ENCODE data around the gene NUP35. TPM values are rescaled to one million over a fixed set of nuclear protein-coding genes. Genes with fewer than 3 reads are reported as not detected.
A peak's percentile ranks its signal among the peaks of the same experiment; 100 is the strongest.

NUP35 gene
- total and polyA plus RNA-seq, 2 of the 4 experiments (the other 2 are of a cell fraction), result 10.9 to 23.3 TPM

- Histone ChIP-seq H3K14ac (replicated peaks; ENCODE audit: low read depth, low read length) (no peak overlapping the region), H3K9me3 (ENCODE audit: control insufficient read depth, insufficient read depth, low read length) (no peaks in the 10 kb centered on the region), H2BK5ac (ENCODE audit: low read depth, low read length, poor library complexity, severe bottlenecking) (no peak overlapping the region), H3K9me1 (ENCODE audit: insufficient read depth, low read length) (peaks cover 3% of the 10 kb centered on the region; the same call in 1 of the 2 replicates), H2AFZ (replicated peaks; ENCODE audit: low read length, poor library complexity) (no peak overlapping the region), H3K4me1 (ENCODE audit: control insufficient read depth, insufficient read depth, low read length) (no peaks in the 10 kb centered on the region; the same call in 1 of the 2 replicates), H3K18ac (ENCODE audit: low read depth, low read length) (no peak overlapping the region), H2BK20ac (ENCODE audit: low read depth, low read length) (no peak overlapping the region), H3K56ac (ENCODE audit: extremely low read depth, insufficient read depth, low read length) (no peak overlapping the region), H3K27me3 (ENCODE audit: control insufficient read depth, insufficient read depth, low read length) (no peaks in the 10 kb centered on the region), H4K8ac (ENCODE audit: low read depth in 2 of 2, low read length in 2 of 2) (no peak overlapping the region), H4K5ac (ENCODE audit: low read depth, low read length) (no peak overlapping the region), H3K36me3 (ENCODE audit: control insufficient read depth, insufficient read depth, low read length) (peaks cover 5% of the 10 kb centered on the region), H2BK120ac (ENCODE audit: low read depth, low read length) (no peak overlapping the region), H3K9ac (ENCODE audit: low read depth, low read length) (no peak overlapping the region), H3K4ac (ENCODE audit: low read depth, low read length) (no peak overlapping the region), H4K91ac (ENCODE audit: insufficient read depth, low read depth, low read length) (no peak overlapping the region), H3K27ac (ENCODE audit: insufficient read depth, low read length) (no peak overlapping the region), H3K23ac (ENCODE audit: low read depth, low read length) (no peak overlapping the region), H2AK9ac (replicated peaks; ENCODE audit: low read depth, low read length, poor library complexity) (no peak overlapping the region), H2AK5ac (ENCODE audit: low read depth, low read length) (no peak overlapping the region), H3K4me3 (ENCODE audit: insufficient read depth, low read depth, low read length) (no peak overlapping the region), H3K4me2 (ENCODE audit: low read depth, low read length) (no peak overlapping the region), H3K79me1 (ENCODE audit: low read depth in 1 of 2, low read length in 2 of 2) (peaks cover 0 to 6% of the 10 kb centered on the region in 2 experiments; a peak in 2 of 4 replicates), H2BK15ac (ENCODE audit: low read depth, low read length) (no peak overlapping the region), H4K20me1 (ENCODE audit: insufficient read depth, low read length) (no peaks in the 10 kb centered on the region)
- POLR2A ChIA-PET (ENCODE audit: unreplicated experiment), result no interaction called here
- in situ Hi-C loops (cut with MboI; ENCODE audit: low sequenced_read_pairs), result no loop called here
- intact Hi-C loops (cut with micrococcal nuclease), result no loop called here
- peak; percentile 28; the same call in 1 of the 2 replicates for TF ChIP-seq CEBPB (IDR thresholded peaks at IDR 0.05; ENCODE audit: low read depth, low read length)
- no peak for TF ChIP-seq NFE2L2 (IDR thresholded peaks at IDR 0.05; ENCODE audit: low read depth, low read length)
- TF ChIP-seq MAFK (IDR thresholded peaks at IDR 0.05; ENCODE audit: low read depth, low read length), result no peak
- no CpG with 5 or more reads among the region's 4 CpGs for WGBS, 2 experiments (ENCODE audit: extremely low coverage in 2 of 2, insufficient read length in 1 of 2)
- dilution Hi-C loops (cut with HindIII; ENCODE audit: low sequenced_read_pairs, unreplicated experiment), result no loop called here
- CTCF ChIA-PET, result interaction anchor here (0.6 to 0.9 kb wide), 3 partner anchors 13 to 31 kb away, joined by 3 to 6 read pairs (median 5); no protein-coding TSS in a partner anchor
- BruUV-seq (replicated peaks), result no TSS peak
- DNase-seq, result peak; percentile 73
- peak; percentile 49; the same call in 1 of the 2 replicates for ATAC-seq (ENCODE audit: low read depth)
These were observed 38.1 kb downstream of the NUP35 start for GRCh38 chr2:183162362-183162761.
